GM12878 (cell line): ENCODE results near the gene TRERF1. TPM values are rescaled to one million over a fixed set of nuclear protein-coding genes. Genes with fewer than 3 reads are reported as not detected.
A peak's percentile ranks its signal among the peaks of the same experiment; 100 is the strongest.

Experiments
- BRCA1 ChIP-seq: IDR thresholded peaks from 2 replicates; pipeline ENCODE4 v1.6.1; 2011; ENCODE audit warnings: low read depth, low read length, improper control_type of control experiment
- CHD4 ChIP-seq: fragments of 200-600 bp; sonication (generic); IDR thresholded peaks from 2 replicates; pipeline ENCODE4 v1.6.1; 2016; ENCODE audit warnings: mild to moderate bottlenecking
- ELK1 ChIP-seq: IDR thresholded peaks from 2 replicates; pipeline ENCODE4 v1.6.1; 2012; ENCODE audit warnings: low read depth, low read length, improper control_type of control experiment
- FOXK2 ChIP-seq: fragments of 450-650 bp; IDR thresholded peaks from 2 replicates; pipeline ENCODE4 v1.6.1; 2017; ENCODE audit warnings: mild to moderate bottlenecking, moderate library complexity
- GATAD2B ChIP-seq: fragments of 450-650 bp; conservative IDR thresholded peaks from 2 replicates; pipeline ENCODE4 v1.6.1; 2017; ENCODE audit warnings: low read depth, mild to moderate bottlenecking, moderate library complexity
- HSF1 ChIP-seq: fragments of 150-350 bp; IDR thresholded peaks from 2 replicates; pipeline ENCODE4 v1.6.1; 2014; ENCODE audit warnings: mild to moderate bottlenecking, low read depth, low read length
- NKRF ChIP-seq: fragments of 450-650 bp; conservative IDR thresholded peaks from 2 replicates; pipeline ENCODE4 v1.6.1; 2017; ENCODE audit warnings: mild to moderate bottlenecking, moderate library complexity
- POLR2AphosphoS2 ChIP-seq: IDR thresholded peaks from 2 replicates; pipeline ENCODE4 v1.6.1; 2011; ENCODE audit warnings: low read depth, mild to moderate bottlenecking, low read length, improper control_type of control experiment, moderate library complexity
- POU2F2 ChIP-seq: IDR thresholded peaks from 3 replicates; pipeline ENCODE4 v1.6.1; 2011; ENCODE audit warnings: low read depth, mild to moderate bottlenecking, low read length, borderline replicate concordance
- RAD51 ChIP-seq: fragments of 450-650 bp; IDR thresholded peaks from 2 replicates; pipeline ENCODE4 v1.6.1; 2016; ENCODE audit warnings: moderate library complexity, mild to moderate bottlenecking, inconsistent platforms
- SIN3A ChIP-seq: IDR thresholded peaks from 2 replicates; pipeline ENCODE4 v1.6.1; 2012; ENCODE audit warnings: low read depth, low read length, improper control_type of control experiment
- SUPT20H ChIP-seq: IDR thresholded peaks from 2 replicates; pipeline ENCODE4 v1.6.1; 2011; ENCODE audit warnings: low read depth, mild to moderate bottlenecking, low read length, moderate library complexity, borderline replicate concordance; ENCODE audit not compliant: control insufficient read depth
- ZNF592 ChIP-seq: fragments of 450-650 bp; IDR thresholded peaks from 2 replicates; pipeline ENCODE4 v1.6.1; 2017; ENCODE audit warnings: mild to moderate bottlenecking, moderate library complexity
- ZSCAN29 ChIP-seq: fragments of 450-650 bp; IDR thresholded peaks from 2 replicates; pipeline ENCODE4 v1.6.1; 2017; ENCODE audit warnings: mild to moderate bottlenecking, moderate library complexity
- polyA plus RNA-seq, 11 experiments: library from polyadenylated mRNA; depleted of rRNA in 4 of 11; unstranded in 6 of 11; stranded (reverse) in 5 of 11; fragments of >200 nt; fragmentation: Nextera tagmentation in 4 of 11; fragmentation: Illumina TruSeq in 1 of 11; extraction: Ambion mirVana in 4 of 11; extraction: Trizol in 1 of 11; gene quantifications; 1 replicate in 1 of 11; 2 replicates in 10 of 11; pipeline versions ENCODE4 v1.2.1 to v1.2.3, GENCODE V29; 2011 to 2016; ENCODE audit warnings: inconsistent platforms in 2 of 11, missing spikeins in 2 of 11, low read depth in 1 of 11
- total RNA-seq, 4 experiments: library from RNA; depleted of rRNA in 3 of 4; stranded (reverse); fragments of >200 nt in 3 of 4; fragmentation: Illumina TruSeq in 1 of 4; extraction: Trizol in 1 of 4; gene quantifications; 2 replicates each; pipeline versions ENCODE4 v1.2.1 to v1.2.3, GENCODE V29; 2013 to 2021
- TF ChIP-seq, protein P1 (sequence below): IDR thresholded peaks from 2 replicates; pipeline ENCODE4 v1.6.1; 2011; ENCODE audit warnings: borderline replicate concordance, low read depth, mild to moderate bottlenecking, moderate library complexity, mixed read lengths, low read length; ENCODE audit not compliant: insufficient read depth; ENCODE audit errors: extremely low read length
- TF ChIP-seq, protein P2 (sequence below): IDR thresholded peaks from 2 replicates; pipeline ENCODE4 v1.6.1; 2011; ENCODE audit warnings: low read depth, mild to moderate bottlenecking, low read length, moderate library complexity, borderline replicate concordance; ENCODE audit errors: extremely low read depth
- TF ChIP-seq, protein P3 (sequence below): fragments of 450-650 bp; IDR thresholded peaks from 2 replicates; pipeline ENCODE4 v1.6.1; 2016; ENCODE audit warnings: mild to moderate bottlenecking

Gene TRERF1
- total and polyA plus RNA-seq, 10 of the 15 experiments (the other 5 are each of a cell fraction or from before 2014, with no cell fraction given): 2.2 to 19.4 (median 7.2) TPM

DNA sequence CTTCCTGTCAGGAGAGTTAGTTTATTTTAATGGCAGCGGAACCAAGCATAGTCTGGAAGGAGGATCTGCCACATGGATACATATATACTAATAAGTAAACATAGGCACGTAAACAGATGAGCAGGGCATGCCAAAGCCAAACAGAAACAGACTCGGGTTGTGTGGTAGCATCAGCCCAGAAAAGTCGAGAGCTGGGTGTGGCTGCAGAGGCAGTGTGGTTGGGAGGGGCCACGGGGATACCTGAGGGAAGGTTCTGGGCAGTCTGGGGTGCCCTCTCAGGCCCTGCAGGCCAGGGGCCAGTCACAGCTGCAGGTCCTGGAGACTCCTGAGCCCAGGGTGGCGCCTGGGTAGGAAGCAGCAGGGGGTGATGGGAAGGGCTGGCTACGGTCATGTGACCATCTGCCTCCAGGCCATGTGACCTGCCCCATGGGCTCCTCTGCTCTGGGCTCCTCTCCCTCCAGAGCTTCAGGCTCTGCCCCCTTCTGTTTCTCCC is 191.3 kb downstream of the TRERF1 start (continued):
- TF ChIP-seq HSF1 (no peak), POU2F2 (no peak), RAD51 (peak; percentile 86), BRCA1 (no peak), SIN3A (no peak), FOXK2 (no peak), POLR2AphosphoS2 (no peak), ZSCAN29 (no peak), GATAD2B (no peak), ELK1 (no peak), SUPT20H (no peak), ZNF592 (no peak), NKRF (no peak), CHD4 (no peak)
- TF ChIP-seq, protein P1, sequence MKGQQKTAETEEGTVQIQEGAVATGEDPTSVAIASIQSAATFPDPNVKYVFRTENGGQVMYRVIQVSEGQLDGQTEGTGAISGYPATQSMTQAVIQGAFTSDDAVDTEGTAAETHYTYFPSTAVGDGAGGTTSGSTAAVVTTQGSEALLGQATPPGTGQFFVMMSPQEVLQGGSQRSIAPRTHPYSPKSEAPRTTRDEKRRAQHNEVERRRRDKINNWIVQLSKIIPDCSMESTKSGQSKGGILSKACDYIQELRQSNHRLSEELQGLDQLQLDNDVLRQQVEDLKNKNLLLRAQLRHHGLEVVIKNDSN: peak; percentile 67
- TF ChIP-seq, protein P2, sequence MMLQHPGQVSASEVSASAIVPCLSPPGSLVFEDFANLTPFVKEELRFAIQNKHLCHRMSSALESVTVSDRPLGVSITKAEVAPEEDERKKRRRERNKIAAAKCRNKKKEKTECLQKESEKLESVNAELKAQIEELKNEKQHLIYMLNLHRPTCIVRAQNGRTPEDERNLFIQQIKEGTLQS: 0 out of 2 replicates have a peak, but pooled peaks have one; percentile 10
- TF ChIP-seq, protein P3, sequence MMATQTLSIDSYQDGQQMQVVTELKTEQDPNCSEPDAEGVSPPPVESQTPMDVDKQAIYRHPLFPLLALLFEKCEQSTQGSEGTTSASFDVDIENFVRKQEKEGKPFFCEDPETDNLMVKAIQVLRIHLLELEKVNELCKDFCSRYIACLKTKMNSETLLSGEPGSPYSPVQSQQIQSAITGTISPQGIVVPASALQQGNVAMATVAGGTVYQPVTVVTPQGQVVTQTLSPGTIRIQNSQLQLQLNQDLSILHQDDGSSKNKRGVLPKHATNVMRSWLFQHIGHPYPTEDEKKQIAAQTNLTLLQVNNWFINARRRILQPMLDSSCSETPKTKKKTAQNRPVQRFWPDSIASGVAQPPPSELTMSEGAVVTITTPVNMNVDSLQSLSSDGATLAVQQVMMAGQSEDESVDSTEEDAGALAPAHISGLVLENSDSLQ: no peak
